ENCODE data around the gene AK9.

DNA sequence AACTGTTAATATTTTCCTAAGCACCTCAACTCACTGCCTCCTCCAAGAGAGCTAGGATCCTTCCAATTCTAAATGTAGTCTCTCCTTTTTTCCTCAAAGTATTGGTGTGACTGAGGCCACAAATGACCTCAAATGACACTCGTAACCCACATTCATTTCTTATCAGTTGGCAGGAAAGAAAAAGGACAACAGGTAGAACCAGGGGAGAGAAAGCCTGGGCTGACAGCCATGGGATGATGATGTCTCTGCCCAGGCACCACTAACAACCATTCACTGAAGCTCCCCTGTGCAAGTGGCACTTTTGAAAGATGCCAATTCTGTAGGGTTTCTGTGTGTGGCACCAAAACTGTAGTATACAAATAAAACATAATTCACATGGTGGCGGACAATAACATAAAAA, 215.4 kb downstream of the AK9 start:
- TF ChIP-seq POLR2A (IDR thresholded peaks at IDR 0.05) (no peak), EP300 (IDR thresholded peaks at IDR 0.05) (no peak)
- TF ChIP-seq, protein P1, sequence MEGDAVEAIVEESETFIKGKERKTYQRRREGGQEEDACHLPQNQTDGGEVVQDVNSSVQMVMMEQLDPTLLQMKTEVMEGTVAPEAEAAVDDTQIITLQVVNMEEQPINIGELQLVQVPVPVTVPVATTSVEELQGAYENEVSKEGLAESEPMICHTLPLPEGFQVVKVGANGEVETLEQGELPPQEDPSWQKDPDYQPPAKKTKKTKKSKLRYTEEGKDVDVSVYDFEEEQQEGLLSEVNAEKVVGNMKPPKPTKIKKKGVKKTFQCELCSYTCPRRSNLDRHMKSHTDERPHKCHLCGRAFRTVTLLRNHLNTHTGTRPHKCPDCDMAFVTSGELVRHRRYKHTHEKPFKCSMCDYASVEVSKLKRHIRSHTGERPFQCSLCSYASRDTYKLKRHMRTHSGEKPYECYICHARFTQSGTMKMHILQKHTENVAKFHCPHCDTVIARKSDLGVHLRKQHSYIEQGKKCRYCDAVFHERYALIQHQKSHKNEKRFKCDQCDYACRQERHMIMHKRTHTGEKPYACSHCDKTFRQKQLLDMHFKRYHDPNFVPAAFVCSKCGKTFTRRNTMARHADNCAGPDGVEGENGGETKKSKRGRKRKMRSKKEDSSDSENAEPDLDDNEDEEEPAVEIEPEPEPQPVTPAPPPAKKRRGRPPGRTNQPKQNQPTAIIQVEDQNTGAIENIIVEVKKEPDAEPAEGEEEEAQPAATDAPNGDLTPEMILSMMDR (IDR thresholded peaks at IDR 0.05) = no peak
